Measurements from ENCODE around the gene PTCHD4. TPM values are rescaled to one million over a fixed set of nuclear protein-coding genes. Genes with fewer than 3 reads are reported as not detected.
"Not testable (repeated sequence)": the region's sequence is repeated elsewhere in the genome, so short reads cannot be mapped to it uniquely, and the experiment has no call there.

The PTCHD4 gene
- total RNA-seq, 1 donor from 2014 or later, result 11.4 TPM

DNA sequence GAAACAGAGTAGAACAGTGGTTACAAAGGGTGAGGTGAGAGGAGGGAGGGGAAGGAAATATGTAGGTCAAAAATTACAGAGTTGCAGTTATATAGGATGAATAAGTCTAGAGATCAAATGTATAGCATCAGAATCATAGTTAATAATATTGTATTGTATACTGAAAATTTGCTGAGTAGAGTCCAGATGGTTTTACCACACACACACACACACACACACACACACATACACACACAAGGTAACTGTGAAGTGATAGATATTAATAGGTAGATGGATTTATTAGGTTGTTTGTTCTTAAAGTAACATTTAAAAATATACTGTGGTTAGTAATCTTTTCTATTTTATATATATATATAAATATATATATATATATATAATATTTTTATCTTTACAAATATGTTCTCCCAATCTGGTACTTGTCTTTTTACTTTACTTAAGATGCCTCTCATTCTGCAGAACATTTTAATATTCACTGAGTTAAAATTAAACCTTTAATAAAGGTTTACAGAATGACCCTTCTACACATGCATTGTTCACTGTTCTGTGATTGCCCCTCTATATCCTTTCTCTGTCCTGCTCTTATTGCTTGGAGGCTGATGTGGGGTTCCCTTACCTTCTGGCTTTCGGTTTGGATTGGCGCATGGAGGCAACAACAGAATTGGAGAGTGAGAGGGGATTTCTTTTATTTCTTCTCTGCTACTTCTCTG lies 408 bp downstream of the PTCHD4 start:
- peaks cover 26% of the 10 kb centered on the region for H3K79me2 ChIP-seq (ENCODE audit: insufficient read depth, low read length)
- no peak for FAIRE-seq
- no peak for TF ChIP-seq EZH2 (IDR thresholded peaks at IDR 0.05; ENCODE audit: insufficient read depth, low read length)
- TF ChIP-seq, protein P1, sequence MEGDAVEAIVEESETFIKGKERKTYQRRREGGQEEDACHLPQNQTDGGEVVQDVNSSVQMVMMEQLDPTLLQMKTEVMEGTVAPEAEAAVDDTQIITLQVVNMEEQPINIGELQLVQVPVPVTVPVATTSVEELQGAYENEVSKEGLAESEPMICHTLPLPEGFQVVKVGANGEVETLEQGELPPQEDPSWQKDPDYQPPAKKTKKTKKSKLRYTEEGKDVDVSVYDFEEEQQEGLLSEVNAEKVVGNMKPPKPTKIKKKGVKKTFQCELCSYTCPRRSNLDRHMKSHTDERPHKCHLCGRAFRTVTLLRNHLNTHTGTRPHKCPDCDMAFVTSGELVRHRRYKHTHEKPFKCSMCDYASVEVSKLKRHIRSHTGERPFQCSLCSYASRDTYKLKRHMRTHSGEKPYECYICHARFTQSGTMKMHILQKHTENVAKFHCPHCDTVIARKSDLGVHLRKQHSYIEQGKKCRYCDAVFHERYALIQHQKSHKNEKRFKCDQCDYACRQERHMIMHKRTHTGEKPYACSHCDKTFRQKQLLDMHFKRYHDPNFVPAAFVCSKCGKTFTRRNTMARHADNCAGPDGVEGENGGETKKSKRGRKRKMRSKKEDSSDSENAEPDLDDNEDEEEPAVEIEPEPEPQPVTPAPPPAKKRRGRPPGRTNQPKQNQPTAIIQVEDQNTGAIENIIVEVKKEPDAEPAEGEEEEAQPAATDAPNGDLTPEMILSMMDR (IDR thresholded peaks at IDR 0.05; ENCODE audit: insufficient read depth, low read depth, low read length), result no peak
- H3K36me3 ChIP-seq (ENCODE audit: insufficient read depth, low read length), result no peaks in the 10 kb centered on the region
- H3K9me3 ChIP-seq (ENCODE audit: insufficient read depth, low read depth, low read length), result no peaks in the 10 kb centered on the region
- H2AFZ ChIP-seq (ENCODE audit: low read depth, low read length), result peak overlapping the region; percentile 32
- H3K27ac ChIP-seq (ENCODE audit: low read depth, low read length), result peak overlapping the region; percentile 67
- Mint-ChIP-seq H3K4me1 (ENCODE audit: low read depth, unreplicated experiment) (peaks cover 13% of the 10 kb centered on the region), H3K27ac (ENCODE audit: unreplicated experiment) (peak overlapping the region; percentile 98), H3K36me3 (ENCODE audit: low read depth, unreplicated experiment) (peaks cover 2% of the 10 kb centered on the region), H3K9me3 (ENCODE audit: unreplicated experiment) (no peaks in the 10 kb centered on the region), H3K27me3 (ENCODE audit: low read depth, unreplicated experiment) (no peaks in the 10 kb centered on the region), H3K4me3 (ENCODE audit: unreplicated experiment) (peak overlapping the region; percentile 96)
- H4K20me1 ChIP-seq (ENCODE audit: insufficient read depth, low read length), result no peaks in the 10 kb centered on the region
- peaks cover 4% of the 10 kb centered on the region for H3K4me1 ChIP-seq (ENCODE audit: insufficient read depth, low read length)
- no peak for DNase-seq (ENCODE audit: low read depth)
- H3K27me3 ChIP-seq (ENCODE audit: insufficient read depth, low read length), result no peaks in the 10 kb centered on the region
- H3K4me2 ChIP-seq (ENCODE audit: low read length), result peak overlapping the region; percentile 75
- peak overlapping the region; percentile 65 for H3K4me3 ChIP-seq (ENCODE audit: insufficient read depth, low read depth, low read length)
- peak overlapping the region; percentile 80 for H3K9ac ChIP-seq (ENCODE audit: low read length)

DNA sequence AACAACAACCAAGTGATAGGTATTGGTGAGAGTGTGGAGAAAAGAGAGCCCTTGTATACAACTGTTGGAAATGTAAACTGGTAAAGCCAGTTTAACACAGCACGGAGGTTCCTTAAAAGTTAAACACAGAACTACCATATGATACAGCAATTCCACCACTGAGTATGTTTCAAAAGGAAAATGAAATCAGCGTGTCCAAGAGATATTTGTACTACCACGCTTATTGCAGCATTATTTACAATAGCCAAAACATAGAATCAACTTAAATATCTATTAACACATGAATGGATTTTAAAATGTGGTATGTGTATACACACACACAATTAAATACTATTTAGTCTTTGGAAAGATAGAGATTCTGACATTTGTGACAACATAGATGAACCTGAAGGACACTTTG lies 1.1 kb downstream of the PTCHD4 start:
- Histone ChIP-seq H2AFZ (ENCODE audit: low read depth, low read length) (no peak overlapping the region), H3K4me2 (ENCODE audit: low read length) (peak overlapping the region; percentile 75), H3K79me2 (ENCODE audit: insufficient read depth, low read length) (peaks cover 26% of the 10 kb centered on the region), H3K9ac (ENCODE audit: low read length) (peak overlapping the region; percentile 71), H3K27ac (ENCODE audit: low read depth, low read length) (peak overlapping the region; percentile 56), H4K20me1 (ENCODE audit: insufficient read depth, low read length) (no peaks in the 10 kb centered on the region), H3K4me3 (ENCODE audit: insufficient read depth, low read depth, low read length) (peak overlapping the region; percentile 65), H3K4me1 (ENCODE audit: insufficient read depth, low read length) (peaks cover 4% of the 10 kb centered on the region), H3K36me3 (ENCODE audit: insufficient read depth, low read length) (no peaks in the 10 kb centered on the region), H3K27me3 (ENCODE audit: insufficient read depth, low read length) (no peaks in the 10 kb centered on the region), H3K9me3 (ENCODE audit: insufficient read depth, low read depth, low read length) (no peaks in the 10 kb centered on the region)
- peaks cover 17% of the 10 kb centered on the region for H3K4me1 Mint-ChIP-seq (ENCODE audit: low read depth, unreplicated experiment)
- peak overlapping the region; percentile 96 for H3K4me3 Mint-ChIP-seq (ENCODE audit: unreplicated experiment)
- H3K9me3 Mint-ChIP-seq (ENCODE audit: unreplicated experiment), result no peaks in the 10 kb centered on the region
- H3K27me3 Mint-ChIP-seq (ENCODE audit: low read depth, unreplicated experiment), result no peaks in the 10 kb centered on the region
- FAIRE-seq (no peak), DNase-seq (ENCODE audit: low read depth) (peak; percentile 11)
- H3K36me3 Mint-ChIP-seq (ENCODE audit: low read depth, unreplicated experiment), result peaks cover 2% of the 10 kb centered on the region
- H3K27ac Mint-ChIP-seq (ENCODE audit: unreplicated experiment), result peak overlapping the region; percentile 94
- TF ChIP-seq, protein P1 (IDR thresholded peaks at IDR 0.05; ENCODE audit: insufficient read depth, low read depth, low read length), result no peak
- TF ChIP-seq EZH2 (IDR thresholded peaks at IDR 0.05; ENCODE audit: insufficient read depth, low read length), result no peak

DNA sequence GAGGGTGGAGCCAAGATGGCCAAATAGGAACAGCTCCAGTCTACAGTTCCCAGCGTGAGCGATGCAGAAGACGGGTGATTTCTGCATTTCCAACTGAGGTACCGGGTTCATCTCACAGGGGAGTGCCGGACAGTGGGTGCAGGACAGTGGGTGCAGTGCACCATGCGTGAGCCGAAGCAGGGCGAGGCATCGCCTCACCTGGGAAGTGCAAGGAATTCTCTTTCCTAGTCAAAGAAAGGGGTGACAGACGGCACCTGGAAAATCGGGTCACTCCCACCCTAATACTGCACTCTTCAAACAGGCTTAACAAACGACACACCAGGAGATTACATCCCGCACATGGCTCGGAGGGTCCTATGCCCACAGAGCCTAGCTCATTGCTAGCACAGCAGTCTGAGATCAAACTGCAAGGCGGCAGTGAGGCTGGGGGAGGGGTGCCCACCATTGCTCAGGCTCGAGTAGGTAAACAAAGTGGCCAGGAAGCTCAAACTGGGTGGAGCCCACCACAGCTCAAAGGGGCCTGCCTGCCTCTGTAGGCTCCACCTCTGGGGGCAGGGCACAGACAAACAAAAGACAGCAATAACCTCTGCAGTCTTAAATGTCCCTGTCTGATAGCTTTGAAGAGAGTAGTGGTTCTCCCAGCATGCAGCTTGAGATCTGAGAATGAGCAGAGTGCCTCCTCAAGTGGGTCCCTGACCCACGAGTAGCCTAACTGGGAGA lies 8.4 kb downstream of the PTCHD4 start:
- not testable (repeated sequence) for H3K4me3 Mint-ChIP-seq (ENCODE audit: unreplicated experiment); DNase-seq (ENCODE audit: low read depth); H3K27me3 Mint-ChIP-seq (ENCODE audit: low read depth, unreplicated experiment); H3K9me3 Mint-ChIP-seq (ENCODE audit: unreplicated experiment); H3K27ac Mint-ChIP-seq (ENCODE audit: unreplicated experiment); H3K4me3 ChIP-seq (ENCODE audit: insufficient read depth, low read depth, low read length); H2AFZ ChIP-seq (ENCODE audit: low read depth, low read length); H3K4me1 ChIP-seq (ENCODE audit: insufficient read depth, low read length); H3K4me2 ChIP-seq (ENCODE audit: low read length); H3K27me3 ChIP-seq (ENCODE audit: insufficient read depth, low read length); H3K36me3 ChIP-seq (ENCODE audit: insufficient read depth, low read length); H3K9ac ChIP-seq (ENCODE audit: low read length); FAIRE-seq; H3K9me3 ChIP-seq (ENCODE audit: insufficient read depth, low read depth, low read length); H3K27ac ChIP-seq (ENCODE audit: low read depth, low read length)
- peaks cover 40% of the 10 kb centered on the region for H4K20me1 ChIP-seq (ENCODE audit: insufficient read depth, low read length)
- H3K36me3 Mint-ChIP-seq (ENCODE audit: low read depth, unreplicated experiment), result peaks cover 22% of the 10 kb centered on the region
- H3K4me1 Mint-ChIP-seq (ENCODE audit: low read depth, unreplicated experiment), result peaks cover 27% of the 10 kb centered on the region
- peaks cover 34% of the 10 kb centered on the region for H3K79me2 ChIP-seq (ENCODE audit: insufficient read depth, low read length)
